GM03348 (cell line): ENCODE measurements around the gene CDH23.

Experiments used
- DNase-seq: peaks from one replicate; pipeline ENCODE4 v3.0.0; 2012; ENCODE audit warnings: low spot score

The CDH23 gene

GRCh38 chr10:71440506-71441035 lies 43.9 kb downstream of the CDH23 start:
- no peak for DNase-seq

DNA sequence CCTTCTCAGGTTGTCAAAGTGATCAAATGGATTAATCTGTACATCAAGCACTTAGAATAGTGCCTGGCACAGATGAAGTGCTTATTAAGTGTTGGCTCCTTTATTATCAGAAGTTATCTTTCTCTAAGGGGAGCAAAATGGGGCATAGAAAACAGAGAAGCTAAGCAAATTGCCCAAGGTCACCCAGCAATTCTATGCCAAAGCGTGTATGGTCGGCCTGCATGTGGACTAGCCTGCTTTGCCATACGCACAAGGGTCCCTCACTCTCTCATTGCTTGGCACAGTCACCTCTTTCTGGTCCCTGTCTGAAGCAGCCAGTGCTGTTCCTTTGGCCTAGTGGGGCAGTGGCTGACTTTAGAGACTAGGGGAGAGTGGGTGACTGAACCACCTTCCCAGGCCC lies 45.3 kb downstream of the CDH23 start:
- DNase-seq, result no peak

- DNase-seq, result no peak
Observed at GRCh38 chr10:71442859-71443570, 46.3 kb downstream of the CDH23 start.

GRCh38 chr10:71443676-71444075 lies 47.0 kb downstream of the CDH23 start:
- no peak for DNase-seq

DNA sequence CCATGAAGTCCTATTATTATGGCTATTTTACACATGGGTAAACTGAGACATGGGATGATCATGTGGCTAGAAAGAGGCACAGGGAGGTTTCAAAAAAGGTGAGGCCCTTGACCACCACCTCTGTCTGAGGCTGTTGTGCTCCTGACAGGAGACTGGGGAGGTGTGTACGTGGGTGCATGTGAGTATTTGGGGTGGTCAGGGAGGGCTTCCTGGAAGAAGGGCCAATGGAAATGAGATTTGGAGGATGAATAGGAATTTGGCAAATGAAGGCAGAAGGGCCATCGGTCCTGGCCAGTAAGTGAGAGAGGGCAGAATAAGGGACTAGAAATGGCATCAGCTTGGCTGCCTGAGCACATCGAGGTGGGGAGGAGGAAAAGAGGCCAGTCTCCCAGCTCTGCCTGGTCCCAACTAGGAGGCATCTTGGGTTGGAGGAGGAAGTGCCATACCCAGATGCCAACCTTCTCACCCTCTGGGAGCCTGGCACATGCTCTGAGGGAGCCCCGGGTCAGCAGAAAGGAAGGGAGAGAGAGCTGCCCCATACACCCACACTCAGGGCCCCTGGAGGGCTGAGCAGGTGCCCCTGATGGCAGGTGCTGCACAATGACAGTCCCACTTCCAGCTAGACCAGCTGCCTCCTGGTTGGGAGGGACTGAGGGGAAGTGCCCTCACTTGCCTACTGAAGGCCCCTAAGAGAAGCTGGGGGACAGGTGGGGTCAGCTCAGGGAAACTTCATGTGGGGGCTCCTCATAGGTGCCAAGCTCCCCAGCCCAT lies 47.7 kb downstream of the CDH23 start:
- DNase-seq, result no peak

- DNase-seq, result no peak
Observed at GRCh38 chr10:71447676-71448075, 51.0 kb downstream of the CDH23 start.

GRCh38 chr10:71448146-71448545 lies 51.4 kb downstream of the CDH23 start:
- no peak for DNase-seq

DNA sequence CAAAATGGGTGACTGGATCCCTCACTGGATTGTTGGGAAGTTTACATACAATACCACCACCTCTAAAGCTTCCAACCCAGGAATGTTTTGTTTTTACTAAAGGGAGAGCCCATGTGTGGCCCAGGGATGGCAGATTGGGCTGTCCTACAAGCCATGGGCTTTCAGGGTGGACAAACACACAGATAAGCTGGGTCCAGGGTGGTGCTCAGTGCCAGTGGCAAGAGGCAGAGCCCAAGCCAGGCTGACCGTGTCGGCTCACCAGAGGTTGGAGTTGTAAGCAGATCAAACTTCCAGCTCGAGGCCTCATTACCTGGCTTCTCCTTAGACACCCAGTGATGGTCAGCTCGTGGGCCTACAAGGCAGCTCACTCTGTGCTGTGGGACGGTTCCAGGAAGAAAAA lies 52.3 kb downstream of the CDH23 start:
- no peak for DNase-seq

DNA sequence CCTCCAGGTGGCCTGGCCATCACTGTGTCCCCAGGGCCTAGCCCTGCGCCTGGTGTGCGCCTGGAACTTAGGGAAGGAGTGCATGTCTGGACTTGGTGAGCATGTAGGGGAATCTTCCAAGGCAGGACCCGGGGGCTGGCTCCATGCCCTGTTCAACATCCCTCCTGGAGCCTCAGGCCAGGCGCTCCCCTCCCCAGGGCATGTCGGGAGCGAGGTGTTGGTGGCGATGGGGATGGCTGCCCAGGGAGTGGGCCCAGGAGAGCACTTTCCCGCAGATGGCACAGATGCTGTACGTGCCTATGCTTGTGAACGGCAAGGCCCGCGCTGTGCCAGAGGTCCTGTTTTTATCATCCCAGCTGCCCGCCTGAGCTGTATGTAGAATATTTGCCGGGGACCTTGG lies 55.0 kb downstream of the CDH23 start:
- no peak for DNase-seq

- DNase-seq, result no peak
Observed at GRCh38 chr10:71453186-71453585, 56.5 kb downstream of the CDH23 start.

- DNase-seq, result no peak
Observed at GRCh38 chr10:71454347-71454746, 57.6 kb downstream of the CDH23 start.

- DNase-seq, result no peak
Observed at GRCh38 chr10:71455035-71455434, 58.3 kb downstream of the CDH23 start.

DNA sequence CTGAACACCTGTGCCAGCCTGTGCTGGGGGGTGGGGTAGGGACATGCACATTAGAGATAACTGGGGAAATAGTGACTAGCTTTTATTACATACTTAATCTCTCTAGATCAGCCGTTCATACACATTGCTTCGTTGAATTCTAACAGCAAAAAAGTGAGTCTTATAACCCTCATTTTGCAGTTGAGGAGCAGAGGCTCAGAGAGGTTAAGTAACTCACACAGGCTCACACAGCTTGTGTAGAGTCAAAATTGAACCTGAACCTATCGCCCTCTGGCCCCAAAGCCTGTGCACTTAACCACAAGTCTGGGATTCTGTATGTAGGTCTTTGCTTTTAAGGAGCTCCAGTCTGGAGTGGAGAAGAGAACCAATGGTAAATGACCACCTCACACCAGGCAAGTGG lies 59.9 kb downstream of the CDH23 start:
- no peak for DNase-seq

GRCh38 chr10:71457908-71458307 lies 61.2 kb downstream of the CDH23 start:
- DNase-seq, result no peak

DNA sequence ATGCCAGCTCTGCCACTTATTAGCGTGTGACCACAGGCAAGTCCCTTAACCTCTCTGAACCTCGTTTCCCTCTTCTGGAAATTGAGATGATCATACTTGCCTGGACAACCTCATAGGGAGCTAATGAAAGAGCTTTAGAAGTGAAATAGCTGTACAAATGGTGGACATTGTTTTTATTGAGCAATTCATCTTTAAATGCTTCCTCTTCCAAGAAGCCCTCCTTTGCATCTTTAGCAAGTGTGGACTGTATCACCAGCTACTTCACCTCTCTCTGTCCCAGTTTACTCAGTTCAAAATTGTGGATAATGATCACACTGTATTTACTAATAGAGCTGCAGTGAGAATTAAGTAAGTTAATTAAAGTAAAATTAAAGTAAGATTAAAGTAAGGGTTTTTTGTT lies 61.7 kb downstream of the CDH23 start:
- no peak for DNase-seq

DNA sequence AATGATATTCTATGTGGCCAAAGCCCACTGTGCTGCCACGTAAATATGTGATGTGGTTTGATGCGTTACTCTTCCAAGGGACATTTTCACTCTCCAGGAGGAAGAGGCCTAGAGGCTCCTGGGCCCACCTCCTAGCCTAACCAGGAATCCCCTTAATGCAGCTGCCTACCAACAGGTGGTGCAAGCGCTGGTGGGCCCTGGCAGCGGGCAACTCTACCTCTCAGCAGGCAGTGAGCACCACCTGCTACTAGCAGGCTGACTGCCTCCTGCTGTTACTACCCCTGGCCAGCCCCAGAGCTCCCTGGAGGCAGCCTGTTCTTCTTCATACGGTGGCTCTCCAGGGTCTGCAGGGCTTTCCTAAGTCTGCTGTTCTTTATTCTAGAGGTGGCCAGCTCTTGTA lies 62.8 kb downstream of the CDH23 start:
- DNase-seq, result no peak

- no peak for DNase-seq
Observed at GRCh38 chr10:71460615-71461014, 63.9 kb downstream of the CDH23 start.

DNA sequence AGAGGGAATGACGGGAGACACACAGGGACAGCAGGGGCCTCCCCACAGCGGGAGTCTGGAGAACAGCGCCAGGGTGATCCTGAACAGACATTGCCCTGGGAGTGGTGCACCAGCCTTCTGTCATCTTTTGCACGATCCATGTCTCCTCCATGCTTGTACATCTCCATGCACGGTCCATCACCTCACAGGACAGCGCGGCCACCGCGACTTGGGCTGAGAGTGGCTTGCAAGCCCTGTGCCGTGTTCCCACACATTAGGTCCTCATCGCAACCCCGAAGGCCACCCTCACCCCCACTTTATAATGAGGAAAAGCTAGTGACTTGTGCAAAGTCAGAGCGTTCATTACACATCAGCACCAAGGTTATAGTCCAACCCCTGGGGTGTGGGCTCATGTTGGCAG lies 64.7 kb downstream of the CDH23 start:
- no peak for DNase-seq

DNA sequence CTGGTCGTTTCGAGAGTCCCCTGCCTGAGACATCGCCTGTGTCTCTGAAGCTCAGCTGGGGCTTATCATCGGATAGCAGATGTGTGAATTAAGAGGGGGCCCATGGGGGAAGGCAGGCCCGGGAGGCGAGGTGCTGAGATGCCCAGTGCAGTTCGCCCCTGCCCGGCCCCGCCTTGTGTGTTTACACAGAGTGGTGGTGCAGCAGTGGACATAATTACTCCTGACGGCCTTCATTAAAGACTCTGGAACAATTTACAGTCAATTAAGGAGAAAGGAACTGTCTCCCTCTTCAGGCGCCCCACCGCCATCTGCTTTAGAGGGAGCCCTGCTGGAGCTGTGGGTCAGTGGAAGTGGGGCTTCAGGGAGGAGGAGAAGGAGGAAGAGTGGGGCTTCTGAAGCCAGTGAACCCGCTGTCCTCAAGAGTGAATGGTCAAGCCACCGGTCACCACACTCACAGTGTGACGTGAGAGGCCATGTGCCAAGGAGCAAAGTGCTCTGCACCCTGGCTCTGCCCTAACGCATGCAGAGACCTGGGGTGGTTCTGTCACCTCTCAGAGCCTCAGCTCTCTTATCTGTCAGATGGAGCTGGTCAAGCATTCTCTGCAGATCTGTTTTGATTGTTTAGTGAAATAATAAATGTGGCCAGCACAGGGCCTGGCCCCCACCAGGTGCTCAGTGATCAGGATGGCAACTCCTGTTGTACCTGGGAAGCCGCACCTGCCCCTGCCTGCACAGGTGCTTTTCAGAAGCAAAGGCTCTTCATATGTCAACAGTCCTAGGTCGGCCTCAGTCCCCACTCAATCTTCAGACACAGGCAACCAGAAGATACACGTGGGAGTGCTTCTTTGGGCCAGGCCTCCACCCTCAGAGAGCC lies 65.6 kb downstream of the CDH23 start:
- DNase-seq, result no peak

GRCh38 chr10:71463111-71463510 lies 66.4 kb downstream of the CDH23 start:
- no peak for DNase-seq

- DNase-seq, result no peak
Observed at GRCh38 chr10:71465551-71466252, 69.0 kb downstream of the CDH23 start.

- DNase-seq, result no peak
Observed at GRCh38 chr10:71466330-71466729, 69.6 kb downstream of the CDH23 start.
